IPS-11a (cell line): ENCODE results near the gene PCYT2.
A peak's percentile ranks its signal among the peaks of the same experiment; 100 is the strongest.

ENCODE experiments used
- H3K4me3 ChIP-seq: one replicate; pipeline ENCODE4 v1.5.1; 2013; ENCODE audit warnings: low read depth, low read length, control low read depth

The PCYT2 gene

GRCh38 chr17:81858967-81859905 lies 52.0 kb downstream of the PCYT2 start:
- H3K4me3 ChIP-seq, result peak overlapping the region; percentile 83

DNA sequence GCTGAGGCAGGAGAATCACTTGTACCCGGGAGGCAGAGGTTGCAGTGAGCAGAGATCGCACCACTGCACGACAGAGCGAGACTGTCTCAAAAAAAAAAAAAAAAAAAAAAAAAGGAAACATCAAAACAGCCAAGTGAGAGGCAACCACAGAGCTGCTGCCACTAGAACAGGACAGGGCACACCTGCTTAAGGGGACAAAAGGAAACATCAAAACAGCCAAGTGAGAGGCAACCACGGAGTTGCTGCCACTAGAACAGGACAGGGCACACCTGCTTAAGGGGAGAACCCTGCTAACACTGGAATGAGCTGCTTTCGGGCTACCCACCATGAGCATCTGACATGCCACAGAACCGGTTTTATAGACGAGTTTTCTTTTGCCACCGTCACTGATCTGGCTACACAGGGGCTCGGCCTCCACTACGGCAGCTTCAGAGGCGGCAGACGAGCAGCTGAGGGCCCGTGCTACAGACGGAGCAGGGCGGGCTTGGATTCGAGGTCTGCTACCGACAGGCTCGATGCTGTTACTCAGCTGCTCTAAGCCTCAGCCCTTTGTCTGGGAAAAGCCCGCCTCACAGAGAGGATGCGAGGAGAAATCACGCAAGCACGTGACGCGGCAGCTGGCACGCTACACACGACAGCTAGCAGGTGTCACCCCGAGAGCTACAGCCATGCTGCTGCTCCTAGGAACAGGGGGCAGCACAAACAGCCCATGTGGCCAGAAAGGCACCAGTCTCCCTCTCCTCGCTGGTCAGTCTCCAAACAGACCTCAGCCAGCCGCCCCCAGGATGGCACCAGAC lies 52.8 kb downstream of the PCYT2 start:
- no peak overlapping the region for H3K4me3 ChIP-seq

- no peak overlapping the region for H3K4me3 ChIP-seq
Observed at GRCh38 chr17:81854974-81855774, 56.0 kb downstream of the PCYT2 start.

DNA sequence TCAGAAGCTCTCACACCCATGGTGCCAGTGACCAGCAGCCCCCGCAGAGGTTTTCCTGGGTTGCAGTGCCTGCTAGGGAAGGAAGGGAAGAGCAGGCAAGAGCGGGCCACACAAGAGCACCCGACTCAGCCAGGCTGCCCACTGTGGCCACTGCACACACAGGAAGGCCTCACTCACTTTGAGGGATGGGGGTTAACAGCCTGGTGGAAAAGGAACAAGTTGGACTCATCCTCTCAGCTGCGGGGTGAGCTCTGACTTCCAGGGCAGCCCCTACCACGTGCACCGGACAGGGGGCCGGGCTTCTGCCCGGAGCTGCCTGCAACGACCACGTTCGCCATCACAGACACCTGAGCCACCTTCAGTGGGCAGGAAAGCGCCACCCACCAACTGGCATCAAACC lies 59.0 kb downstream of the PCYT2 start:
- no peak overlapping the region for H3K4me3 ChIP-seq

DNA sequence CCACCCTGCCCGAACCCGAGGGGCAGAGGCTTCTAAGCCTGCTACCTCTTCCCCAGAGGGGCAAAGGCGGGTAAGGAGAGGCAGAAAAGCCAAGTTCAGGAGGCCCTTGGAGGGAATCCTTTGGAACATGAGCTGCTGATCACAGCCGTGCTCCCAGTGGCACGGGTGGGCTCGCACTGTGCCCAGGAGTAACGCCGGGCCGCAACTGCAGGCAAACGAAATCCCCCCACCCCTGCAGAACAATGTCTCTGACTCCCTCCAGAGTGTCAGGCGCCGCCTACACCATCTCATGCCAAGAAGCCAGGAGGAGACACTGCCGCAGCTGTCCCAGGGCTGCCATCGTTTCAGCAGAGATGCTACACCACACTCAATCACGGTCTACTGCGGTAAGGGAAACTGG lies 59.8 kb downstream of the PCYT2 start:
- no peak overlapping the region for H3K4me3 ChIP-seq
